HepG2 (cell line): ENCODE measurements around the gene CTRL. TPM values are rescaled to one million over a fixed set of nuclear protein-coding genes. Genes with fewer than 3 reads are reported as not detected.

Experiments used
- ATAC-seq: fragments of 200-7000 bp; cut with Tn5 transposase; 3 replicates; pipeline ENCODE4 v1.9.1; 2020; ENCODE audit warnings: mild to moderate bottlenecking, moderate library complexity
- BruUV-seq: library from RNA; stranded (reverse); fragments of 400-500 nt; replicated peaks from 2 replicates; lab custom pipeline; 2021; lab: Mats Ljungman, UMichigan
- CTCF ChIA-PET: fragments of 300-600 bp; formaldehyde crosslinking; extraction: SDS; loops from one replicate; lab custom pipeline; 2021; ENCODE audit warnings: low total read pairs, inconsistent platforms, low intra/inter-chr PET ratio; lab: Yijun Ruan, JAX
- POLR2A ChIA-PET: fragments of 350-600 bp; sonication (Branson Sonifier 250); formaldehyde crosslinking; loops from one replicate; lab custom pipeline; 2020; ENCODE audit warnings: antibody characterized with exemption, inconsistent platforms; lab: Yijun Ruan, JAX
- DNase-seq: peaks from one replicate; pipeline ENCODE4 v3.0.0-alpha.2; 2015; ENCODE audit warnings: low spot score
- FAIRE-seq: peaks from 3 replicates; lab custom pipeline; 2011; peaks lifted over from hg19 to GRCh38; lab: Jason Lieb, UNC
- H2AFZ ChIP-seq: one replicate; pipeline ENCODE4 v1.6.1; 2011; ENCODE audit warnings: low read length, inconsistent platforms
- H3K27ac ChIP-seq: fragments of 300-600 bp; 3 replicates; pipeline ENCODE4 v1.8.0; 2011; ENCODE audit warnings: mixed run types, mild to moderate bottlenecking, mixed read lengths, low read length, inconsistent platforms; ENCODE audit not compliant: insufficient read depth; ENCODE audit errors: extremely low read length
- H3K27me3 ChIP-seq, 2 experiments: fragments of 200-600 bp in 1 of 2; 2 replicates in 1 of 2; 3 replicates in 1 of 2; pipeline versions ENCODE4 v1.6.0 to v1.8.0; 2011; ENCODE audit warnings: low read length in 2 of 2, mild to moderate bottlenecking in 2 of 2, moderate library complexity in 2 of 2, inconsistent platforms in 1 of 2; ENCODE audit not compliant: insufficient read depth in 2 of 2, control insufficient read depth in 1 of 2
- H3K36me3 ChIP-seq, 2 experiments: fragments of 200-600 bp in 1 of 2; replicated peaks in 1 of 2; 2 replicates in 1 of 2; 3 replicates in 1 of 2; pipeline versions ENCODE4 v1.5.1 to v1.8.0; 2011; ENCODE audit warnings: low read length in 2 of 2, inconsistent platforms in 1 of 2; ENCODE audit not compliant: insufficient read depth in 2 of 2, control insufficient read depth in 1 of 2
- H3K4me1 ChIP-seq: 2 replicates; pipeline ENCODE4 v1.5.1; 2012; ENCODE audit warnings: low read length, inconsistent platforms; ENCODE audit not compliant: insufficient read depth
- H3K4me2 ChIP-seq: 2 replicates; pipeline ENCODE4 v1.6.0; 2011; ENCODE audit warnings: low read depth, low read length, inconsistent platforms
- H3K4me3 ChIP-seq, 3 experiments: fragments of 200-600 bp in 1 of 3; sonication (generic), shearing (Covaris generic) in 1 of 3; replicated peaks in 1 of 3; 2 replicates each; pipeline ENCODE4 v1.5.1; 2011 to 2016; ENCODE audit warnings: low read length in 3 of 3, inconsistent platforms in 2 of 3, low read depth in 2 of 3, mild to moderate bottlenecking in 2 of 3, control low read depth in 1 of 3, mixed read lengths in 1 of 3; ENCODE audit not compliant: insufficient read depth in 1 of 3
- H3K79me2 ChIP-seq: one replicate; pipeline ENCODE4 v1.6.1; 2011; ENCODE audit warnings: low read length, inconsistent platforms; ENCODE audit not compliant: insufficient read depth
- H3K9ac ChIP-seq: 2 replicates; pipeline ENCODE4 v1.6.0; 2011; ENCODE audit warnings: mild to moderate bottlenecking, low read depth, low read length, inconsistent platforms; ENCODE audit not compliant: insufficient read depth
- H3K9me3 ChIP-seq: 2 replicates; pipeline ENCODE4 v1.5.1; 2012; ENCODE audit warnings: mild to moderate bottlenecking, low read length
- H4K20me1 ChIP-seq: 2 replicates; pipeline ENCODE4 v1.6.0; 2011; ENCODE audit warnings: inconsistent platforms, mild to moderate bottlenecking, low read length, moderate library complexity; ENCODE audit not compliant: insufficient read depth
- BRD4 ChIP-seq: sonication (generic); formaldehyde crosslinking; IDR thresholded peaks from 2 replicates; pipeline ENCODE4 v1.4.0; 2020; ENCODE audit warnings: missing genetic modification reagents
- CREM ChIP-seq, 2 experiments: sonication (generic) in 1 of 2; formaldehyde crosslinking in 1 of 2; IDR thresholded peaks; 2 replicates each; pipeline versions ENCODE4 v1.4.0 to v1.6.1; 2016 to 2020; ENCODE audit warnings: antibody characterized with exemption in 1 of 2, mild to moderate bottlenecking in 1 of 2, missing genetic modification reagents in 1 of 2
- ESRRA ChIP-seq: sonication (generic); formaldehyde crosslinking; IDR thresholded peaks from 2 replicates; pipeline ENCODE4 v1.5.1; 2020; ENCODE audit warnings: mild to moderate bottlenecking, low read depth, missing genetic modification reagents
- ETV5 ChIP-seq: IDR thresholded peaks from 2 replicates; pipeline ENCODE4 v1.6.1; 2018; ENCODE audit warnings: missing biosample characterization, missing genetic modification reagents, inconsistent platforms, borderline replicate concordance
- FOXP1 ChIP-seq, 2 experiments: fragments of 450-650 bp in 1 of 2; IDR thresholded peaks; 2 replicates each; pipeline ENCODE4 v1.6.1; 2017 to 2018; ENCODE audit warnings: antibody characterized with exemption in 1 of 2
- GABPA ChIP-seq, 2 experiments: IDR thresholded peaks; 2 replicates each; pipeline ENCODE4 v1.6.1; 2011 to 2016; ENCODE audit warnings: low read depth in 2 of 2, low read length in 1 of 2, missing biosample characterization in 1 of 2, missing genetic modification characterization in 1 of 2
- HNRNPLL ChIP-seq: fragments of 200-400 bp; formaldehyde crosslinking; IDR thresholded peaks from 2 replicates; pipeline ENCODE4 v1.6.1; 2017; ENCODE audit warnings: mild to moderate bottlenecking, low read depth, low read length; ENCODE audit not compliant: poor library complexity, severe bottlenecking
- KAT2B ChIP-seq: fragments of 150-350 bp; IDR thresholded peaks from 2 replicates; pipeline ENCODE4 v1.6.1; 2014; ENCODE audit warnings: low read depth, low read length, borderline replicate concordance
- MIER3 ChIP-seq: IDR thresholded peaks from 2 replicates; pipeline ENCODE4 v1.6.1; 2016; ENCODE audit warnings: missing compliant biosample characterization, borderline replicate concordance
- NFYB ChIP-seq: sonication (generic); formaldehyde crosslinking; IDR thresholded peaks from 2 replicates; pipeline ENCODE4 v1.4.0; 2020; ENCODE audit warnings: missing genetic modification reagents
- POLR2A ChIP-seq, 2 experiments: IDR thresholded peaks; 2 replicates each; pipeline ENCODE4 v1.6.1; 2011; ENCODE audit warnings: low read depth in 2 of 2, low read length in 2 of 2, mild to moderate bottlenecking in 1 of 2, moderate library complexity in 1 of 2; ENCODE audit not compliant: insufficient read depth in 1 of 2
- RBFOX2 ChIP-seq: fragments of 200-400 bp; formaldehyde crosslinking; IDR thresholded peaks from 2 replicates; pipeline ENCODE4 v1.6.1; 2017; ENCODE audit warnings: low read depth, mild to moderate bottlenecking, low read length
- RBM22 ChIP-seq: fragments of 200-400 bp; formaldehyde crosslinking; optimal IDR thresholded peaks from 2 replicates; pipeline ENCODE3; 2017; ENCODE audit warnings: mild to moderate bottlenecking, low read length, moderate library complexity
- SMAD1 ChIP-seq: sonication (generic); formaldehyde crosslinking; IDR thresholded peaks from 2 replicates; pipeline ENCODE4 v1.4.0; 2020; ENCODE audit warnings: missing genetic modification reagents, low read depth, mild to moderate bottlenecking, borderline replicate concordance
- SPEN ChIP-seq: sonication (generic); formaldehyde crosslinking; IDR thresholded peaks from 2 replicates; pipeline ENCODE4 v1.5.1; 2020; ENCODE audit warnings: low read depth, mild to moderate bottlenecking, missing genetic modification reagents
- STAG1 ChIP-seq: sonication (generic); formaldehyde crosslinking; IDR thresholded peaks from 2 replicates; pipeline ENCODE4 v1.4.0; 2020; ENCODE audit warnings: missing genetic modification reagents
- THAP11 ChIP-seq: IDR thresholded peaks from 2 replicates; pipeline ENCODE4 v1.6.1; 2016; ENCODE audit warnings: missing biosample characterization, missing genetic modification reagents
- ZNF17 ChIP-seq: sonication (generic); formaldehyde crosslinking; IDR thresholded peaks from 2 replicates; pipeline ENCODE4 v1.5.0; 2020; ENCODE audit warnings: mild to moderate bottlenecking, missing genetic modification reagents
- ZNF30 ChIP-seq: sonication (generic); formaldehyde crosslinking; IDR thresholded peaks from 2 replicates; pipeline ENCODE4 v1.5.0; 2020; ENCODE audit warnings: mild to moderate bottlenecking, missing genetic modification reagents
- ZNF34 ChIP-seq: sonication (generic); formaldehyde crosslinking; IDR thresholded peaks from 2 replicates; pipeline ENCODE4 v1.4.0; 2020; ENCODE audit warnings: mild to moderate bottlenecking, missing genetic modification reagents, borderline replicate concordance
- ZNF510 ChIP-seq: sonication (generic); formaldehyde crosslinking; IDR thresholded peaks from 2 replicates; pipeline ENCODE4 v1.4.0; 2020; ENCODE audit warnings: low read depth, mild to moderate bottlenecking, missing genetic modification reagents
- ZNF83 ChIP-seq: sonication (generic); formaldehyde crosslinking; IDR thresholded peaks from 2 replicates; pipeline ENCODE4 v1.4.0; 2020; ENCODE audit warnings: missing genetic modification reagents, mild to moderate bottlenecking, borderline replicate concordance
- ZSCAN12 ChIP-seq: sonication (generic); formaldehyde crosslinking; IDR thresholded peaks from 2 replicates; pipeline ENCODE4 v1.9.0; 2021; ENCODE audit warnings: mild to moderate bottlenecking, missing genetic modification reagents
- WGBS: methylation state at CpG from one replicate; pipeline ENCODE4 v1.1.6; 2017; ENCODE audit warnings: low lambda C conversion rate; 5-methylcytosine and 5-hydroxymethylcytosine counted together
- in situ Hi-C: cut with HindIII; loops from 2 replicates; pipeline ENCODE4 v1.10.0; 2017; ENCODE audit warnings: low pct_unique_long_range_greater_than_20kb; ENCODE audit not compliant: extremely low pct_ligation_motif_present
- intact Hi-C: fragments of 100-400 bp; cut with micrococcal nuclease; formaldehyde crosslinking; loops from one replicate; pipeline ENCODE4 v1.10.0; 2022; ENCODE audit not compliant: unreplicated experiment
- polyA plus RNA-seq, 8 experiments: library from polyadenylated mRNA; depleted of rRNA in 3 of 8; stranded (reverse) in 7 of 8; unstranded in 1 of 8; fragments of >200 nt; fragmentation: Illumina TruSeq in 4 of 8; extraction: Trizol in 4 of 8; gene quantifications; 2 replicates each; pipeline versions ENCODE4 v1.2.1 to v1.2.3, GENCODE V29; 2011 to 2016; ENCODE audit warnings: low read depth in 4 of 8, missing spikeins in 1 of 8, mixed read lengths in 1 of 8; ENCODE audit not compliant: insufficient read depth in 1 of 8
- total RNA-seq, 5 experiments: library from RNA; depleted of rRNA; stranded (reverse); fragments of >200 nt; fragmentation: Illumina TruSeq; extraction: Trizol; gene quantifications; 2 replicates each; pipeline ENCODE4 v1.2.3, GENCODE V29; 2016; ENCODE audit warnings: low read depth in 1 of 5
- TF ChIP-seq, protein P1 (sequence below): sonication (generic); formaldehyde crosslinking; conservative IDR thresholded peaks from 2 replicates; pipeline ENCODE4 v1.4.0; 2020; ENCODE audit warnings: missing genetic modification reagents
- TF ChIP-seq, protein P2 (sequence below): sonication (generic); formaldehyde crosslinking; IDR thresholded peaks from 2 replicates; pipeline ENCODE4 v1.5.0; 2020; ENCODE audit warnings: mild to moderate bottlenecking, low read depth, missing genetic modification reagents, borderline replicate concordance

CTRL gene
- total and polyA plus RNA-seq, 2 of the 13 experiments (the other 11 are each of a cell fraction or from before 2014, with no cell fraction given), result 1.9 to 2.7 TPM

DNA sequence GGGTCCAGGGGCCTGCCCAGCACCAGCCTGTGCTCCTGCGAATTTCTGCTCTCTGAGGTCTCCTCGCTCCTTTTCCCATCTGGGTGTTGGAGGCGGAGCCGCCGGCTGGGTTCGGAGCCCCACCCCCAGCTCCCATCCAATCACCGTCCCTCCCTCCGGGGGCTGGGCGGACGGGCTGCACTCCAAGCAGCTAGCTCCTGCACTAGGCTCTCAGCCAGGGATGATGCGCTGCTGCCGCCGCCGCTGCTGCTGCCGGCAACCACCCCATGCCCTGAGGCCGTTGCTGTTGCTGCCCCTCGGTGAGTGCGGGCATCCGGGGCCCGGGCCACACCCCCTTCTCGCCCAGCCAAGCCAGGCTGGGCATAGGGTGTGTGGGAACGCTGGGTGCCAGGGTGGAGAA is 47.0 kb downstream of the CTRL start, which contains the start of gene NRN1L:
Gene NRN1L (plus strand): TSS at position 202 of the 400 bp plus-strand sequence. CDS start 19 bp downstream, at position 221.
- ChIA-PET POLR2A (interaction anchor here (1.2 to 3.3 kb wide), 5 partner anchors 8 to 82 kb away, joined by 3 to 22 read pairs (median 9); partner anchors contain the start of genes LCAT, PSKH1 and PSMB10), CTCF (interaction anchor here (1.4 to 5.3 kb wide), 4 partner anchors 43 to 212 kb away, joined by 4 to 63 read pairs (median 11); no protein-coding TSS in a partner anchor)
- DNase-seq (no peak), FAIRE-seq (no peak), ATAC-seq (no peak)
- Histone ChIP-seq H3K27me3 (no peaks in the 10 kb centered on the region), H3K4me1 (peaks cover 31% of the 10 kb centered on the region), H3K4me3 (no peak within 1 kb of the TSS), H3K36me3 (peaks cover 33 to 58% of the 10 kb centered on the region in 2 experiments), H3K9ac (no peak within 1 kb of the TSS), H3K4me2 (no peak within 1 kb of the TSS), H2AFZ (no peak within 1 kb of the TSS), H3K79me2 (no peaks in the 10 kb centered on the region), H4K20me1 (no peaks in the 10 kb centered on the region), H3K9me3 (no peaks in the 10 kb centered on the region), H3K27ac (peak within 1 kb of the TSS; percentile 36)
- in situ Hi-C loops, result loop anchor here (5.0 to 10.0 kb wide), 2 partner anchors 43 to 160 kb away; no protein-coding TSS in a partner anchor
- BruUV-seq, result no TSS peak
- intact Hi-C loops, result loop anchor here (5.0 kb wide), 1 partner anchor 158 kb away; no protein-coding TSS in a partner anchor
- 99% methylated on average over 20 of the region's 22 CpGs for WGBS
- TF ChIP-seq RBM22 (peak; percentile 31), ZNF17 (CRISPR knock-in tag) (no peak), ETV5 (no peak), SMAD1 (CRISPR knock-in tag) (no peak), ESRRA (CRISPR knock-in tag) (no peak), ZNF83 (CRISPR knock-in tag) (no peak), HNRNPLL (peak; percentile 33), MIER3 (CRISPR knock-in tag) (no peak), ZNF34 (CRISPR knock-in tag) (no peak), SPEN (CRISPR knock-in tag) (no peak), POLR2A (IDR thresholded peaks at IDR 0.05; ENCODE audit: insufficient read depth in 1 of 2, low read depth in 2 of 2, low read length in 2 of 2) (no peak), CREM (IDR thresholded peaks at IDR 0.05) (no peak), CREM (CRISPR knock-in tag; IDR thresholded peaks at IDR 0.05) (no peak), ZSCAN12 (CRISPR knock-in tag) (no peak), GABPA (IDR thresholded peaks at IDR 0.05; ENCODE audit: low read depth, low read length) (no peak), GABPA (CRISPR knock-in tag; IDR thresholded peaks at IDR 0.05; ENCODE audit: low read depth) (no peak), KAT2B (no peak), FOXP1 (IDR thresholded peaks at IDR 0.05) (no peak), FOXP1 (CRISPR knock-in tag; IDR thresholded peaks at IDR 0.05) (no peak), ZNF30 (no peak), STAG1 (CRISPR knock-in tag) (no peak), ZNF510 (no peak), NFYB (peak; percentile 33; the same call in 1 of the 2 replicates), THAP11 (CRISPR knock-in tag) (no peak), RBFOX2 (peak; percentile 59), BRD4 (no peak)
- TF ChIP-seq, protein P1, sequence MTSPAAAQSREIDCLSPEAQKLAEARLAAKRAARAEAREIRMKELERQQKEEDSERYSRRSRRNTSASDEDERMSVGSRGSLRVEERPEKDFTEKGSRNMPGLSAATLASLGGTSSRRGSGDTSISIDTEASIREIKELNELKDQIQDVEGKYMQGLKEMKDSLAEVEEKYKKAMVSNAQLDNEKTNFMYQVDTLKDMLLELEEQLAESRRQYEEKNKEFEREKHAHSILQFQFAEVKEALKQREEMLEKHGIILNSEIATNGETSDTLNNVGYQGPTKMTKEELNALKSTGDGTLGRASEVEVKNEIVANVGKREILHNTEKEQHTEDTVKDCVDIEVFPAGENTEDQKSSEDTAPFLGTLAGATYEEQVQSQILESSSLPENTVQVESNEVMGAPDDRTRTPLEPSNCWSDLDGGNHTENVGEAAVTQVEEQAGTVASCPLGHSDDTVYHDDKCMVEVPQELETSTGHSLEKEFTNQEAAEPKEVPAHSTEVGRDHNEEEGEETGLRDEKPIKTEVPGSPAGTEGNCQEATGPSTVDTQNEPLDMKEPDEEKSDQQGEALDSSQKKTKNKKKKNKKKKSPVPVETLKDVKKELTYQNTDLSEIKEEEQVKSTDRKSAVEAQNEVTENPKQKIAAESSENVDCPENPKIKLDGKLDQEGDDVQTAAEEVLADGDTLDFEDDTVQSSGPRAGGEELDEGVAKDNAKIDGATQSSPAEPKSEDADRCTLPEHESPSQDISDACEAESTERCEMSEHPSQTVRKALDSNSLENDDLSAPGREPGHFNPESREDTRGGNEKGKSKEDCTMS (CRISPR knock-in tag), result no peak
- TF ChIP-seq, protein P2, sequence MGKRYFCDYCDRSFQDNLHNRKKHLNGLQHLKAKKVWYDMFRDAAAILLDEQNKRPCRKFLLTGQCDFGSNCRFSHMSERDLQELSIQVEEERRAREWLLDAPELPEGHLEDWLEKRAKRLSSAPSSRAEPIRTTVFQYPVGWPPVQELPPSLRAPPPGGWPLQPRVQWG (CRISPR knock-in tag), result no peak
